ENCODE results near the gene RAD23A.
A peak's percentile ranks its signal among the peaks of the same experiment; 100 is the strongest.
"Not testable (repeated sequence)": the region's sequence is repeated elsewhere in the genome, so short reads cannot be mapped to it uniquely, and the experiment has no call there.

Gene RAD23A

DNA sequence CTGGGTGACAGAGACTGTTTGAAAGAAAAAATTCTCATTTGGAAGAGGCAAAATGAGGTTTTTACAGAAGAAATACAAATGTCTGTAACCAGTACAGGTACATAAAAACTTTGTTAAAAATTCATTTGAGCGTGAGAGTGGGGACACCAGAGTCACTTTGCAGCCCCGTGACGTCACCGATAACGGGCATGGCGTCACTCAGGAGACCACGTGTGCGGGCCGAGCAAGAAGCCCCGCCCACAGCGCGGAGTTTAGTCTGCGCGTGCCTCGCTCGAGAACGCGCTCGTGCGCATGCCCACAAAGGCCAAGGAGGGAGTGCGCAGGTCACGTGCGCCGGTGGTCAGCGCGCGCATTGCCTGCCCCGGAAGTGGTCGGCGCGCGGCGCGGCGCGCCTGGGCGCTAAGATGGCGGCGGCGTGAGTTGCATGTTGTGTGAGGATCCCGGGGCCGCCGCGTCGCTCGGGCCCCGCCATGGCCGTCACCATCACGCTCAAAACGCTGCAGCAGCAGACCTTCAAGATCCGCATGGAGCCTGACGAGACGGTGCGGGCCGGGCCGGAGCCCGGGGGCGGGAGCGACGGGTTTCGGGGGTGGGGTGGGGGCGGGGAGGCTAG lies at the start of gene RAD23A:
RAD23A (plus strand) TSS at position 384 of the 613 bp plus-strand sequence; CDS start at position 471, 87 bp downstream.
- DNase-seq, result peak; percentile 99

GRCh38 chr19:12896460-12896859 lies 49.2 kb upstream of the RAD23A start:
- DNase-seq, result no peak

DNA sequence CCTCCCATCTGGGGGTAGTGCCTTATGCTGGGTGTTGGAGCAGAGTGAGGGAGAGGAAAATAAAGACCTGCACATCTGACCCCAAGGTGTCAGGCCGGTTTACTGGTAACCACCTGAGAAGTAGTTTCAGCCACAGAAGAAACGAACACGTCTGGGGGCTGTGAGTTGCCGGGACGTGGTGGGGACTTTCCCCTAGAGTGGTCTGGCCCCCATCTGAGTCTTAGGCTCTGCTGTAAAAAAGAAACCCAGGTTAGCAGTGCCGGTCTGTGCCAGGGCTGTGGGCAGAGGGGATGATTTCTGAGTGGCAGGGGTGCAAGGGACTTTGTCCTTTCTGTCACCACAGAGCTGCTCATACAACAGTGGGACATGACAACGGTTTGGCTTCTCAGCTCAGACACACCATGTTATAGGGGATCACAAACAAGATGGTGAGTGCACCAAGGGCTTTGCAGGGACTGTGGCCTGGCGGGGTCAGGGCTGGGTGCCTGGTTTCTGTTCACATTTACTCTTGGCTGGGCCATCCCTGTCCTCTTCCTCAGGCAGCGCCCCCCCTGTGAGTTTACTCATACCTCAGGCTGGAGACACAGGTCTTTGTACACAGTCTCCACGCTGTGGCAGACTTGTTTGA lies 45.7 kb upstream of the RAD23A start:
- DNase-seq, result no peak

DNA sequence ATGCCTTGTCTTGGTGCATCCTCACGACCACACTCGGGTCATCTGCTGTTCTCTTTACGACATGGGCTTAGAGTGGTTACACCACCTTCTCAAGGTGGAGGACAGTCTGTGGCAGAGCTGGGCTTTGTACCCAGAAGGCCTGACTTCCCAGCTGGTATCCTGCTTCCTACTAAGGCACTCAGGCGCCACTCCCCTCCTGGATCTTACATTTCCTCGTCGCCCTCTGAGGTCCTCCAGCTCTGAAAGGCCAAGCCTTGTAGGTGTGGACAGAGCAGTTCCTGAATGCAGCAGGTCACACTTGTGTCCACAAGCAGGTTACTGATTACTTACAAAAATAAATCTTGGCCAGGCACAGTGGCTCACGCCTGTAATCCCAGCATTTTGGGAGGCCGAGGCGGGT lies 38.5 kb upstream of the RAD23A start:
- no peak for DNase-seq

DNA sequence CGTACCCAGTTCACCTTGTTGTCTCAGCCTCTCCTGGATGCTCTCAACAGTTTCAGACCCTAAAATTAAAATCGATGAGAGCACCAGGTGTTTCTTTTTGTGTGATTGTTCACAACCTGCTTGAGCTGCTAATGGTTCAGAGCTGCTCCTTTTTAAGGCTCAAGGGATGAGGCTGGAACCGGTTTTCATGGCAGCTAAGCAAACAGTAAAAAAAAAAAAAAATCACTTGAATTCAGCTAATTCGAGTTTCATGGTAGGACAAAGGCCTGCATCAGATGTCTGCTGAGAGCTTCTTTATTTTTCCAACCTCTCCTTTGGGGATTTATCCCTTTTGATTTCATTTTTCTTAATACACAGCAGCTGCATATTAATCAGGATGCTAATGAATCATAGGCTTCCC lies 33.1 kb upstream of the RAD23A start:
- DNase-seq, result no peak

- DNase-seq, result no peak
Observed at GRCh38 chr19:12913011-12913561, 32.6 kb upstream of the RAD23A start.

DNA sequence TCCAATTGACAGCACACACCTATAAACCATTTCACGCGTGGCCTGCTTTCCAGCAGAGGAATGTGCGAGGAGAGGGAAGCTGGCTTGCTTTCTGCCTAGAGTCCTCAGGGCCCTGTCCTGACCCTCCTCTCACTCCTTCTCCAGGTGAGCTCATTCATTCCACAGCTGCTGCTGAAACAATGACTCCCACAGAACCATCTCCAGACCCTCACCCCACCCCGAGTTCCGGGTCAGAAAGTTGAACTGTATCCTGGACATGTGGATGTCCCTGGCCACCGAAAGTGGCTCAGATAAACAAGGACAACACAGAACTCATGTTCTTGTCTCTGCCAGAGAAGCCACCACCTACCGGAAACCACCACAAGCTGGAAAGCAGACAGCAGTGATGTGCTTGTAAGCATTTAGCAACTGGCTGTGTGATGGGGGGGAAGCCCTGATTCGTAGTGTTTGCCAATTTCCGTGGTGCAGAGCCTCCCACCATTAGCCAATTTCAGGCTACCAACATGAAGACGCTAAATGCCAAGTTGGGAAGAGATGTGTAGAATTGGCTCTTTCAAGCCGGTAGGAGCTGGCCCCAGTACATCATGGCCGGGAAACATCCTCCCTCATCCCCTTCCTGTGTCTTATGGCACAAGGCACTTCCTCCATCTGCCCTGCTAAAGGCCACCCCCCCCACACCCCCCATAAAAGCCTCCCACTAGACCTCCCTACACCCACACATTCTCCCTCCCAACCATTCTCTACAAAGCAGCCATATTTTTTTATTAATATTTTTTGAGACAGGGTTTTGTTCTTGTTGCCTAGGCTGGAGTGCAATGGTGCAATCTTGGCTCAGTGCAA lies 31.6 kb upstream of the RAD23A start:
- peak; percentile 22 for DNase-seq

DNA sequence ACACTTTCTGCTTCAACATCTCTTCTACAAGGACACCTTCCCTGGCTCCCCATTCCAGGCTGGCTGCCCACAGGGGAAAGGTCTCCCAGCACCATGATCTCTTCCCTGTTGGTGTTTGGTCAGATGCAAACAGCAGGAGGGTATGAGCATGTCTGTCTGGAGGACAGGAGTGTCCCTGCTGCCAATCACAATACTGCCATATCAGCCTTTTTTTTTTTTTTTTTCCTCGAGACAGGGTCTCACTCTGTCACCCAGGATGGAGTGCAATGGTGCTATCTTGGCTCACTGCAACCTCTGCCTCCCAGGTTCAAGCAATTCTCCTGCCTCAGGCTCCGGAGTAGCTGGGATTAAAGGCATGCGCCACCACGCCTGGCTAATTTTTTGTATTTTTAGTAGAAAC lies 29.8 kb upstream of the RAD23A start:
- DNase-seq, result not testable (repeated sequence)

- DNase-seq, result no peak
Observed at GRCh38 chr19:12918253-12918652, 27.4 kb upstream of the RAD23A start.

DNA sequence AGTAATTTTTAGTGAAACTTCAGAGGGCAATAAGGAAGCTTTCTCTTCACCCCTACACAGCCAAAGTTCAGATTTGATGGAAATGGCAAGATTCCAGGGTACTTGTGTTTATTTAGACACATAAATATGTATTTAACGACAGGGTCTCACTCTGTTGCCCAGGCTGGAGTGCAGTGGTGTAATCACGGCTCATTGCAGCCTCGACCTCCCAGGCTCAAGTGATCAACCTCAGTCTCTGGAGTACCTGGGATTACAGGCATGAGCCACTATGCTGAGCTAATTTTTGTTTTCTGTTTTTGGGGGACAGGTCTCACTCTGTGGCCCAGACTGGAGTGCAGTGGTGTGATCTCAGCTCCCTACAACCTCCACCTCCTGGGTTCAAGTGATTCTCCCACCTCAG lies 24.6 kb upstream of the RAD23A start:
- DNase-seq, result no peak

GRCh38 chr19:12922959-12923358 lies 22.7 kb upstream of the RAD23A start:
- DNase-seq, result no peak

DNA sequence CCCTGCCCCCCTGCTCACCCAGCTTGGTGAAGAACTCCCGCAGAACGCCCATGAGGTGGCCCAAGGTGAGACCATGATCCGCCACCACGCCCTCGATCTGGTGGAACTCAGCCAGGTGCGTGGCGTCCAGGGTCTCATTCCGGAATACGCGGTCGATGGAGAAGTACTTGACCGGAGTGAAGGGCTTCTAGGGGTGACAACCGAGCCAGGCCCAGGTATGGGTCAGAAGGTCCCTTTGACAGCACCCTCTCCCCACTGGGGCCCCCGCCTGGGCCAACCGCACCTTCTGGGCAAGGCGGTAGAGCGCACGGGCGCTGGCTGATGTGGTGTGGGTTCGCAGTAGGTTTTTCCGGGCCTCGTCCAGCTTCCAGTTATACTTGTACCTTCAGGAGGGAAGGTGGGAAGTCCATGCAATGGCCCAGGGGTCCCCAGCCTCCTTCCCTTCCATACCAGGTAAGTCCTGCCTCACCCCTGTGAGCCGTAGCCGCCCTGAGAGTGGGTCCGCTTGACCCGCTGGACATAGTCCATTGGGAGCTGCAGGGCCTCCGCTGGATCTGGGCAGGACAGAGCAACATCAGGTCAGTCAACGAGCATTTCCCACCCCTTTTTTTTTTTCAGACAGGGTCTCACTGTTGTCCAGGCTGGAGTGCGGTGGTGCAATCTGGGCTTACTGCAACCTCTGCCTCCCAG lies 20.9 kb upstream of the RAD23A start:
- DNase-seq, result no peak

DNA sequence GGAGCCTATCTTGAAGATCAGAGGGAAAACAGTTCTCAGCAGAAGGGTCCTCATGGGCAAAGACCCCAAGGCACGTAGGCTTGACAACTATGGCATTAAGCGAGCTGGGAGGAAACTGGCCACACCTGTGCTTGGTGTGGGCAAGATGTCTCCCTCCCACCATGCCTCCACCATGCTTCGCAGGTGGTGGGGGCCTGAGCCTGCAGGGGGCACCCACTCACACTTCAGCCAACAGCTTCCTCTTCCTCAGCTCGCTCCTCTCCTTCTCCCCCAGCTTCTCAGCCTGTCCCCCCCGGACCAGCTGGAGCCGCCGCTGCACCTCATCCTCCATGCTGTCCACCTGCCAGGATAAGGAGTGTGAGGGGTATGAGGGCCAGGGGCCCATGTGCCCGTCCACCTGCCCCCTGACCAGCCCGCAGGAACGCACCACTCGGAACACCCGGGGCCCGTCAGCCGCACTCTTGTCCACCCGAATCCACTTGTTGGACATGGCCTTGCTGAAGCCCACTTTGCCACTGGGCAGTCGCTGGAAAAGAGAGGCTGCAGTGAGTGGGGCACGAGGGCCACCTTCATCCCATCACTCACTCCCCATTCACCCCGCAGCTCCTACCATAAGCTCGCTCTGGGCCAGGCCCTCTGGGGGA lies 15.5 kb upstream of the RAD23A start:
- DNase-seq, result no peak

- DNase-seq, result no peak
Observed at GRCh38 chr19:12932392-12933286, 13.0 kb upstream of the RAD23A start.

- peak; percentile 87 for DNase-seq
Observed at GRCh38 chr19:12933287-12934072, 12.2 kb upstream of the RAD23A start, which contains the start of gene FARSA. Gene FARSA (minus strand): TSS chr19:12933711. CDS start chr19:12933696, 15 bp downstream.

- DNase-seq, result no peak
Observed at GRCh38 chr19:12935071-12935470, 10.6 kb upstream of the RAD23A start.

DNA sequence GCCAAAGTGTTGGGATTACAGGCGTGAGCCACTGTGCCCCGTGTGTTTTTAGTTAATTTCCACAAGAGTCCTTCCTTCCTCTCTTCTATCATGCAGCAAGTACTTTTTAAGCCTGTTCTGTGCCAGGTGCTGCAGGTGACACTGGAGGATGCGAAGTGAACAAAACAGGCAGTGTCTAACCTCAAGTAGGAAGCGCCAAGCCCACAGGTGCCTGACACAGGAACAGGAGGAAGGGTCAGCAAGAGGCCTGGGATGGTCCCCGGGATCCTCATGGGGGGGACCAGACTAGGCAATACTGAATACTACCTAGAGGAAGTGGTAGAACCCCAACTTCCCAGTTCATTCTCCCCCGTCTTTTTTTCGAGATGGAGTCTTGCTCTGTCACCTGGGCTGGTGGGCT lies 9.1 kb upstream of the RAD23A start:
- no peak for DNase-seq

DNA sequence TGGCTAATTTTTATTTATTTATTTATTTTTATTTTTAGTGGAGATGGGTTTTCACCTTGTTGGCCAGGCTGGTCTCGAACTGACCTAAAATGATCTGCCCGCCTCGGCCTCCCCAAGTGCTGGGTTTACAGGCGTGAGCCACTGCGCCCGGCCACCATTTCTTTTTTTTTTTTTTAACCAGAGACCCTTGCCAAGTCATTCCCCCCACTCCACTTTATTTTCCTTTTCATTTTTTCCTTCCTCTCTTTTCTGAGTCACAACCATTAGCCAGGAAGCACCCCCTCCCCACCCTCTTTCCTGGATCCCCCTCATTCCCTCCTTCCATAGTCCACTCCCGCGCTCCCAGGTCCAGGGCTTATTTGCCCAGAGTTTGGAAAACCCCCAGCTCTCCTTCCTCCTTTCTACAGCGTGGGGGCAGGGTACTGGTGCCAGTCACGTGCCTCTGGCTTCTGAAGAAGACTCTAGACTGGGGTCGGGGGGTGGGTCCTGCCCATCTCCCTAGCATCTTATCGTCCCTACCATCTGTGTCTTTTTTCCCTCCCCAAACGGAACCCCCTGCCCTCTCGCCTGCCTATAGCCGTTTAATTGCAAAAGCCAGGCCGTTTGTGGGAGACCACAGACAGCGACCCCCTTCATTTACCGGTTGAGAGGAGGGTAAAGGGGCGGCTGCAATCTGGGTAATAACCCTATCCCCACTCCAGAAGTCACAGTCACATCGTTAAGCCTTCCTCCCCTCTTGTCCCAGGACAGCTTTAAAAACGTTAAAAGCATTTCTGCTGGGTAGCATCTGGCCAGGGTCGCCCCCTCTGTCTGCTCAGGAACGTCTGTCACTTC lies 8.4 kb upstream of the RAD23A start:
- no peak for DNase-seq
